GM23338 (cell line): ENCODE data around the gene CGB3. TPM values are rescaled to one million over a fixed set of nuclear protein-coding genes. Genes with fewer than 3 reads are reported as not detected.

Experiments
- ATAC-seq: fragments of 200-7000 bp; cut with Tn5 transposase; 3 replicates; pipeline ENCODE4 v1.9.1; 2020
- DNase-seq: peaks from one replicate; pipeline ENCODE4 v3.0.0-alpha.2; 2015; ENCODE audit warnings: low spot score
- H2AFZ ChIP-seq: fragments of 200-600 bp; sonication (generic); 2 replicates; pipeline ENCODE4 v1.8.0; 2016; ENCODE audit warnings: antibody characterized with exemption, mild to moderate bottlenecking, moderate library complexity
- H3F3A ChIP-seq: fragments of 200-600 bp; sonication (generic); replicated peaks from 2 replicates; pipeline ENCODE4 v1.8.0; 2017; ENCODE audit warnings: antibody characterized with exemption, mixed run types, low read depth
- H3K27ac ChIP-seq: fragments of 200-600 bp; sonication (generic); 2 replicates; pipeline ENCODE4 v1.6.1; 2016; ENCODE audit warnings: low read depth
- H3K27me3 ChIP-seq: fragments of 200-600 bp; sonication (generic); 2 replicates; pipeline ENCODE4 v1.8.0; 2016; ENCODE audit warnings: mild to moderate bottlenecking, mixed run types, moderate library complexity; ENCODE audit not compliant: insufficient read depth
- H3K36me3 ChIP-seq: fragments of 200-600 bp; sonication (generic); 2 replicates; pipeline ENCODE4 v1.8.0; 2016; ENCODE audit warnings: mild to moderate bottlenecking; ENCODE audit not compliant: insufficient read depth
- H3K4me1 ChIP-seq: fragments of 200-600 bp; sonication (generic); 2 replicates; pipeline ENCODE4 v1.8.0; 2016; ENCODE audit warnings: mild to moderate bottlenecking, moderate library complexity; ENCODE audit not compliant: insufficient read depth
- H3K4me2 ChIP-seq: fragments of 200-600 bp; sonication (generic); 2 replicates; pipeline ENCODE4 v1.7.1; 2017; ENCODE audit warnings: mixed run types
- H3K4me3 ChIP-seq: fragments of 200-600 bp; sonication (generic); 2 replicates; pipeline ENCODE4 v1.6.1; 2016; ENCODE audit warnings: mixed run types
- H3K79me2 ChIP-seq: fragments of 200-600 bp; sonication (generic); replicated peaks from 2 replicates; pipeline ENCODE4 v1.8.0; 2017; ENCODE audit warnings: mild to moderate bottlenecking; ENCODE audit not compliant: insufficient read depth
- H3K9me2 ChIP-seq: fragments of 200-600 bp; sonication (generic); 2 replicates; pipeline ENCODE4 v1.8.0; 2017; ENCODE audit not compliant: insufficient read depth
- H4K20me1 ChIP-seq: fragments of 200-600 bp; sonication (generic); replicated peaks from 2 replicates; pipeline ENCODE4 v1.8.0; 2017; ENCODE audit warnings: mild to moderate bottlenecking; ENCODE audit not compliant: insufficient read depth
- H3K27ac Mint-ChIP-seq: 2 replicates; pipeline ENCODE4 v1.8.0; 2020; ENCODE audit warnings: inconsistent platforms, mild to moderate bottlenecking, moderate library complexity, mixed read lengths
- H3K27me3 Mint-ChIP-seq: 3 replicates; pipeline ENCODE4 v1.8.0; 2022; ENCODE audit warnings: low read depth, mild to moderate bottlenecking, moderate library complexity, mixed read lengths, inconsistent platforms; ENCODE audit not compliant: insufficient read depth, poor library complexity
- H3K36me3 Mint-ChIP-seq: 3 replicates; pipeline ENCODE4 v1.8.0; 2021; ENCODE audit warnings: low read depth, mild to moderate bottlenecking, inconsistent platforms, moderate library complexity, mixed read lengths
- H3K4me1 Mint-ChIP-seq: 3 replicates; pipeline ENCODE4 v1.8.0; 2020; ENCODE audit warnings: mild to moderate bottlenecking, inconsistent platforms, mixed read lengths
- H3K4me3 Mint-ChIP-seq: 3 replicates; pipeline ENCODE4 v1.8.0; 2021; ENCODE audit warnings: moderate library complexity, mild to moderate bottlenecking, inconsistent platforms, mixed read lengths
- H3K9me3 Mint-ChIP-seq: 3 replicates; pipeline ENCODE4 v1.8.0; 2020; ENCODE audit warnings: moderate library complexity, mild to moderate bottlenecking, inconsistent platforms, mixed read lengths
- CTCF ChIP-seq, 2 experiments: fragments of 200-600 bp in 1 of 2; sonication (generic) in 1 of 2; conservative IDR thresholded peaks; 2 replicates each; pipeline versions ENCODE4 v1.5.1 to v1.6.1; 2016 to 2017; ENCODE audit warnings: antibody characterized with exemption in 2 of 2, low read depth in 2 of 2, mild to moderate bottlenecking in 2 of 2, moderate library complexity in 1 of 2
- JUNB ChIP-seq: IDR thresholded peaks from one replicate; pipeline ENCODE4 v1.6.1; 2016; ENCODE audit warnings: antibody characterized with exemption; ENCODE audit not compliant: unreplicated experiment
- NANOG ChIP-seq: IDR thresholded peaks from 2 replicates; pipeline ENCODE4 v1.6.1; 2016; ENCODE audit warnings: antibody characterized with exemption, borderline replicate concordance
- POLR2AphosphoS5 ChIP-seq: IDR thresholded peaks from 2 replicates; pipeline ENCODE4 v1.6.1; 2016; ENCODE audit warnings: antibody characterized with exemption, low read depth
- REST ChIP-seq: IDR thresholded peaks from one replicate; pipeline ENCODE4 v1.6.1; 2018; ENCODE audit warnings: antibody characterized with exemption; ENCODE audit not compliant: unreplicated experiment
- STAT1 ChIP-seq: IDR thresholded peaks from one replicate; pipeline ENCODE4 v1.6.1; 2016; ENCODE audit warnings: antibody characterized with exemption; ENCODE audit not compliant: unreplicated experiment
- ZNF114 ChIP-seq: fragments of 250-450 bp; sonication (Bioruptor Pico); IDR thresholded peaks from 2 replicates; pipeline ENCODE4 v1.5.0; 2020; ENCODE audit warnings: mild to moderate bottlenecking, moderate library complexity
- ZNF462 ChIP-seq: fragments of 250-450 bp; sonication (Bioruptor Pico); IDR thresholded peaks from 2 replicates; pipeline ENCODE4 v1.5.0; 2020; ENCODE audit warnings: mild to moderate bottlenecking, moderate library complexity
- polyA plus RNA-seq: library from polyadenylated mRNA; unstranded; fragments of >200 nt; fragmentation: Nextera tagmentation; extraction: Ambion mirVana; gene quantifications from 2 replicates; pipeline ENCODE4 v1.2.1, GENCODE V29; 2016
- total RNA-seq: library from RNA; depleted of rRNA; stranded (reverse); fragments of >200 nt; shearing (Covaris generic); gene quantifications from 2 replicates; pipeline ENCODE4 v1.2.3, GENCODE V29; 2014

Gene CGB3
- total and polyA plus RNA-seq, 2 experiments from 2014 or later = not detected

- Mint-ChIP-seq H3K9me3 (no peaks in the 10 kb centered on the region), H3K4me1 (0 out of 3 replicates have a peak, but pooled peaks cover 4% of the 10 kb centered on the region), H3K27ac (no peak overlapping the region), H3K4me3 (no peak overlapping the region), H3K36me3 (peaks cover 69% of the 10 kb centered on the region), H3K27me3 (peaks cover 2% of the 10 kb centered on the region)
- Histone ChIP-seq H3K27me3 (no peaks in the 10 kb centered on the region), H3K27ac (no peak overlapping the region), H3F3A (0 out of 2 replicates have a peak, but pooled peaks cover 7% of the 10 kb centered on the region), H3K4me2 (no peak overlapping the region), H3K4me1 (no peaks in the 10 kb centered on the region), H3K9me2 (no peaks in the 10 kb centered on the region), H3K79me2 (no peaks in the 10 kb centered on the region; the same call in 1 of the 2 replicates), H4K20me1 (peaks cover 13% of the 10 kb centered on the region), H2AFZ (no peak overlapping the region), H3K36me3 (peaks cover 6% of the 10 kb centered on the region), H3K4me3 (no peak overlapping the region)
- no peak for ATAC-seq
- DNase-seq = no peak
- TF ChIP-seq ZNF462 (no peak), CTCF (conservative IDR thresholded peaks at IDR 0.05; ENCODE audit: low read depth in 2 of 2) (no peak), ZNF114 (CRISPR knock-in tag) (no peak)
These were observed 38.4 kb downstream of the CGB3 start for GRCh38 chr19:48985711-48986110.

GRCh38 chr19:48982280-48982679, 41.9 kb downstream of the CGB3 start:
- Histone ChIP-seq H3K9me2 (no peaks in the 10 kb centered on the region), H4K20me1 (peaks cover 8% of the 10 kb centered on the region), H3K79me2 (no peaks in the 10 kb centered on the region), H3K4me3 (no peak overlapping the region), H3K27ac (no peak overlapping the region), H3K4me2 (no peak overlapping the region), H2AFZ (no peak overlapping the region), H3K36me3 (peaks cover 4% of the 10 kb centered on the region; the same call in 1 of the 2 replicates), H3K27me3 (no peaks in the 10 kb centered on the region), H3F3A (0 out of 2 replicates have a peak, but pooled peaks cover 4% of the 10 kb centered on the region), H3K4me1 (no peaks in the 10 kb centered on the region)
- Mint-ChIP-seq H3K36me3 (peaks cover 63% of the 10 kb centered on the region), H3K4me1 (no peaks in the 10 kb centered on the region), H3K27ac (no peak overlapping the region), H3K4me3 (no peak overlapping the region), H3K9me3 (no peaks in the 10 kb centered on the region), H3K27me3 (peaks cover 2% of the 10 kb centered on the region)
- DNase-seq (peak; percentile 78), ATAC-seq (peak; percentile 62)
- TF ChIP-seq NANOG (no peak), REST (no peak), POLR2AphosphoS5 (no peak), JUNB (no peak), STAT1 (no peak), CTCF (conservative IDR thresholded peaks at IDR 0.05; ENCODE audit: low read depth in 2 of 2) (no peak)
